Measurements from ENCODE around the gene BABAM2. TPM values are rescaled to one million over a fixed set of nuclear protein-coding genes. Genes with fewer than 3 reads are reported as not detected.

Gene BABAM2
- total and polyA plus RNA-seq, 7 donors: 22.9 to 52.3 (median 25.2) TPM

DNA sequence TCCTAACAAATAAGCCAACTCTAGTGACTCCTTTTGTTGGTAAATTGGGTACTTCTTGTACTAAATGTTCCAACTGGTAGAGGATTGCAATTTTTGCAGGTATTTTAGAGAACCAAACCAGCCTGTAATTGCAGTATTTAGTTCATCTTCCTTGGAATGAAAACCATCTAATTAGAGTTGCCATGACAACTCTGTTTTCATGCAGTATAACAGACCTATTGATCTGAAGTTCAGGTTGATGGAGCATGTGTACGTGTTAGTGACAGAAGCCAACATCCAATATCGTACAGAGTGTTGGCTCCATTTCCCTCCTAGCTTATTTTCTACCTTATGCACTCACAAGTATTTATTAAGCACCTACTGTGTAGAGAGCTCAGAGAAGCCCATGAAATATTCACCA, 325.8 kb downstream of the BABAM2 start:
- no peaks in the 10 kb centered on the region for H3K36me3 ChIP-seq
- H3K27me3 ChIP-seq: no peaks in the 10 kb centered on the region
- 86 to 88% methylated on average over 2 of the region's 2 CpGs for WGBS, 2 donors
- TF ChIP-seq POLR2AphosphoS5 (IDR thresholded peaks at IDR 0.05) (no peak), POLR2A (IDR thresholded peaks at IDR 0.05) (no peak), EP300 (IDR thresholded peaks at IDR 0.05) (no peak)
- TF ChIP-seq, protein P1, sequence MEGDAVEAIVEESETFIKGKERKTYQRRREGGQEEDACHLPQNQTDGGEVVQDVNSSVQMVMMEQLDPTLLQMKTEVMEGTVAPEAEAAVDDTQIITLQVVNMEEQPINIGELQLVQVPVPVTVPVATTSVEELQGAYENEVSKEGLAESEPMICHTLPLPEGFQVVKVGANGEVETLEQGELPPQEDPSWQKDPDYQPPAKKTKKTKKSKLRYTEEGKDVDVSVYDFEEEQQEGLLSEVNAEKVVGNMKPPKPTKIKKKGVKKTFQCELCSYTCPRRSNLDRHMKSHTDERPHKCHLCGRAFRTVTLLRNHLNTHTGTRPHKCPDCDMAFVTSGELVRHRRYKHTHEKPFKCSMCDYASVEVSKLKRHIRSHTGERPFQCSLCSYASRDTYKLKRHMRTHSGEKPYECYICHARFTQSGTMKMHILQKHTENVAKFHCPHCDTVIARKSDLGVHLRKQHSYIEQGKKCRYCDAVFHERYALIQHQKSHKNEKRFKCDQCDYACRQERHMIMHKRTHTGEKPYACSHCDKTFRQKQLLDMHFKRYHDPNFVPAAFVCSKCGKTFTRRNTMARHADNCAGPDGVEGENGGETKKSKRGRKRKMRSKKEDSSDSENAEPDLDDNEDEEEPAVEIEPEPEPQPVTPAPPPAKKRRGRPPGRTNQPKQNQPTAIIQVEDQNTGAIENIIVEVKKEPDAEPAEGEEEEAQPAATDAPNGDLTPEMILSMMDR (IDR thresholded peaks at IDR 0.05): no peak
- no peak overlapping the region for H3K4me3 ChIP-seq
- H3K9me3 ChIP-seq: no peaks in the 10 kb centered on the region
- no peak for DNase-seq
- no peak overlapping the region for H3K27ac ChIP-seq
- intact Hi-C loops (cut with DNase I): no loop called here
- H3K4me1 ChIP-seq: no peaks in the 10 kb centered on the region

DNA sequence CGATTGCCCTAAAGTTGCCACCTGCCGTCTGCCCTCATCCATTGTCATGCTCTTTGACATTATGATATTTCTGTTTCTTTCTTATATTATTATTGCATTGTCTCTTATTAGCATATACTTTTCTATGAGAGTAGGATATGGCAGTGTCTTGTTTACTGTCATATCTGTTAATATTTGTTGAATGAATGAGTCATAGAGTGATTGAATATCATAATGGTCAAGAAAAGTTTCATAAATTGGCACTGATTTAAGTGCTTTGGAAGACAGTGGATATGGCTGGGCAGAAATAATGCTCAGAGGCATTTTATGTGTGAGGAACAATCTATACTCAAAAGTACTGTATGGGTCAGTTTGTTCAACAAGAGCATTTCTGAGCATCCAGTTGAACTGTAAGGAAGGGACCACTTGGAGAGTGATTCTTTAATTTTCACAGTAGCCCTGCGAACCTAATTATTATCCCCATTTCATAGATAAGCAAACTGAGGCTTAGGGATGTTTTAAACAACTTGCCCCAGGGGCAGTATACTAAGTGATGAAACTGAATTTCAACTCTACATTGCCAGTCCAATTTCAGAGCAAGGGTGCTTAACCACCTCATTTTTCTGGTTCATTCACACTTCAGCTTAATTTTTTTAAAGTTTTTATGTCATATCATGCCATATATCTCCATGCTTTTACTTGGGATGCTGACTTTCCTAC, 326.7 kb downstream of the BABAM2 start:
- intact Hi-C loops (cut with DNase I): no loop called here
- H3K4me1 ChIP-seq: no peaks in the 10 kb centered on the region
- DNase-seq: no peak
- H3K27me3 ChIP-seq: no peaks in the 10 kb centered on the region
- no peaks in the 10 kb centered on the region for H3K36me3 ChIP-seq
- H3K9me3 ChIP-seq: no peaks in the 10 kb centered on the region
- no peak overlapping the region for H3K4me3 ChIP-seq
- TF ChIP-seq EP300 (IDR thresholded peaks at IDR 0.05): no peak
- no peak for TF ChIP-seq POLR2AphosphoS5 (IDR thresholded peaks at IDR 0.05)
- TF ChIP-seq POLR2A (IDR thresholded peaks at IDR 0.05): no peak
- TF ChIP-seq, protein P1 (IDR thresholded peaks at IDR 0.05): no peak
- H3K27ac ChIP-seq: no peak overlapping the region
- WGBS, 2 donors: 96 to 97% methylated on average over 3 of the region's 3 CpGs

- no peaks in the 10 kb centered on the region for H3K4me1 ChIP-seq
- H3K9me3 ChIP-seq: no peaks in the 10 kb centered on the region
- TF ChIP-seq EP300 (IDR thresholded peaks at IDR 0.05) (no peak), POLR2AphosphoS5 (IDR thresholded peaks at IDR 0.05) (no peak), POLR2A (IDR thresholded peaks at IDR 0.05) (no peak)
- TF ChIP-seq, protein P1 (IDR thresholded peaks at IDR 0.05): no peak
- intact Hi-C loops (cut with DNase I): no loop called here
- no peaks in the 10 kb centered on the region for H3K27me3 ChIP-seq
- no peaks in the 10 kb centered on the region for H3K36me3 ChIP-seq
- 88 to 90% methylated on average over 4 of the region's 4 CpGs for WGBS, 2 donors
- H3K27ac ChIP-seq: no peak overlapping the region
- DNase-seq: no peak
- H3K4me3 ChIP-seq: no peak overlapping the region
These were observed 328.6 kb downstream of the BABAM2 start for GRCh38 chr2:28219138-28219537.

DNA sequence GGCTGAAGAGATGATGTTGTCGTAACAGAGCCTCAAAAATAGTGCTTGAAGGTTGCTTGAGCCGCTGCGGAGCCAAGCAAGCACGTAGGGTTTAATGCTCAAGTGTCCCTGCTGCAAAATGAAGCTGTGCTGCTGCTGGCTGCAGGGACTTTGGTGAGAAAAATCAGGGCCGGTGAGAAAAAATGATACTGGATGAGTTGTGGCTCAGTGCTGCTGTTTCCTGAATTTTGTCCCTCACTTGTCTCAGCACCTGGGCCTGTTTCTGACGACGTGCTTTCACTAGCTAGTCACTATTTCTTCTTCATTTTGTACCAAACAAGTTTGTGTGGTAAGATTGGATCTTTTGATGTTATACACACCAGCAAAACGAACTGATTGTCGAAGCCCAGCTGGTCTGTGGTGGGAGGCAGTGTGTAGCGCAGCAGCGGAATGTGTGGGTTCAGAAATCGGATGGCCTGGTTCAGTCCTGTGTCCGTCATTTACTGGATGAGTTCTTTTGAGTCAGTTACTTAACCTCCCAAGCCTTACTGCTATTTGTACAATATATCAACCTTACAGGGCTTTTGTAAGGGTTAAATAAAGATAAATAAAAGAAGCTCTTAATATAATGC, 329.3 kb downstream of the BABAM2 start:
- Histone ChIP-seq H3K27ac (no peak overlapping the region), H3K9me3 (no peaks in the 10 kb centered on the region), H3K4me3 (no peak overlapping the region), H3K4me1 (peaks cover 0 to 7% (median 4%) of the 10 kb centered on the region in 4 donors), H3K36me3 (no peaks in the 10 kb centered on the region), H3K27me3 (no peaks in the 10 kb centered on the region)
- no peak for TF ChIP-seq POLR2AphosphoS5 (IDR thresholded peaks at IDR 0.05)
- TF ChIP-seq POLR2A (IDR thresholded peaks at IDR 0.05): no peak
- no peak for TF ChIP-seq EP300 (IDR thresholded peaks at IDR 0.05)
- TF ChIP-seq, protein P1 (IDR thresholded peaks at IDR 0.05): no peak
- intact Hi-C loops (cut with DNase I): no loop called here
- no peak for DNase-seq
- 78 to 80% methylated on average over 13 of the region's 13 CpGs for WGBS, 2 donors

Data from sigmoid colon (tissue), 7 donors.